Measurements from ENCODE around the gene ABHD15.

Gene ABHD15

GRCh38 chr17:29566473-29567303, at the start of gene ABHD15:
Gene ABHD15, minus strand, starts transcription at chr17:29567037. Its CDS starts 71 bp downstream, at chr17:29566966.
- DNase-seq (ENCODE audit: low read depth in 1 of 2, low spot score in 1 of 2): peak in 1 of 2 donors; percentile 43

- DNase-seq (ENCODE audit: low read depth in 1 of 2, low spot score in 1 of 2): peak; percentile 67 to 78
These were observed 48.9 kb upstream of the ABHD15 start for GRCh38 chr17:29615492-29616299.

GRCh38 chr17:29615048-29615385, 48.2 kb upstream of the ABHD15 start:
- no peak for DNase-seq (ENCODE audit: low read depth in 1 of 2, low spot score in 1 of 2)

GRCh38 chr17:29614349-29615047, 47.7 kb upstream of the ABHD15 start:
- no peak for DNase-seq (ENCODE audit: low read depth in 1 of 2, low spot score in 1 of 2)

DNA sequence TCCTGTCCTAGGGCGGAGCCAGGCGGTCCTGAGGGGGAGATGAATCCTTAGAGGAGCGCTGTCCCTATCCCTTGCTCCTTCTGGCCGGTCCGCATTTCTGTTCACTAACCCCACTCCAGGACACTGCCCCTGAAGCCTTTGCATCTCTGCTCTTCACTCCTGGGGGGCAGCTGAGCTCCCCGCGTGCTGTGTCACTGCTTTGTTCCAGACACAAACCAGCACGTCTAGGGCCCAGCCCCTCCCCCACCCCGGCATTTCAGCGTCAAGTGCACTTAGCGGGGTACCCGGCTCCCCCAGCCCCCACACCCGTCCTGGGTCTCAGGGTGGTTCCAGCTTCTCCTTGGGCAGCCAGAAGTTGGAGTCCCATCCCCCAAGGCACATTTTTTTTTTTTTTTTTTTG, 47.0 kb upstream of the ABHD15 start:
- no peak for DNase-seq (ENCODE audit: low read depth in 1 of 2, low spot score in 1 of 2)

- DNase-seq (ENCODE audit: low read depth in 1 of 2, low spot score in 1 of 2): peak; percentile 89 to 94
These were observed 46.6 kb upstream of the ABHD15 start for GRCh38 chr17:29613352-29613837.

DNA sequence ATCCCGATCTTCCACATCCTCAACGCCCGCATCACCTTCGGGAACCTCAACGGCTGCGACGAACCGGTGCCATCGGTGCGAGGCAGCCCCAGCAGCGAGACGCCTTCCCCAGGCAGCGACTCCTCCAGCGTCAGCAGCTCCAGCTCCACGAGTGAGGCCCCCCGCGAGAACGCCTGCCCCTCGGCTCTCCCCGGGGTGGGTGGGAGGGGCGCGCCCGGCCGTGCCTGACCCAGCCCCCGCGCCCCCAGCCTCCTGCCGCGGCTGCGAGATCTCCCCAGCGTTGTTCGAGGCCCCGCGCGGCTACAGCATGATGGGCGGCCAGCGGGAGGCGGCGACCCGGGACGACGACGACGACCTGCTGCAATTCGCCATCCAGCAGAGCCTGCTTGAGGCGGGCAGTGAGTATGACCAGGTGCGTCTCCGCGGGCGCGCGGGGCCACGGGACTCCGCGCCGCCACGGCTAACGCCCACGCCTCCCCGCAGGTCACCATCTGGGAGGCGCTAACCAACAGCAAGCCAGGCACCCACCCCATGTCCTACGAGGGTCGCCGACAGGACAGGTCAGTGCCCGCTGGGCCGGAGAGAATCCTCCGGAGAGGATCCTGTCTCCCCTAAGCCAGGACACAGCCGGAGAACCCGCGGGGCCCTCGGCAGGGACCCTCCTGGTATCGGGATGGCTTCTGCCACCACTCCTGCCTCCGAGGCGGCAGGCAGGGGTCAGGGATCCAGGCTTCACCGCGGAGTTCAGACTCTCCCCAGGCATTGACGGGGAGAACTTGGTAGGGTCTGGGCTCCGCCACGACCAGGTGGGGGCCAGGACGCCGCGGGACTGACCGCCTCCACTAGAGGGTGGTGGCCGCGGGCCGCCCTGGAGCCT, 45.8 kb upstream of the ABHD15 start:
- DNase-seq (ENCODE audit: low read depth in 1 of 2, low spot score in 1 of 2): no peak

DNA sequence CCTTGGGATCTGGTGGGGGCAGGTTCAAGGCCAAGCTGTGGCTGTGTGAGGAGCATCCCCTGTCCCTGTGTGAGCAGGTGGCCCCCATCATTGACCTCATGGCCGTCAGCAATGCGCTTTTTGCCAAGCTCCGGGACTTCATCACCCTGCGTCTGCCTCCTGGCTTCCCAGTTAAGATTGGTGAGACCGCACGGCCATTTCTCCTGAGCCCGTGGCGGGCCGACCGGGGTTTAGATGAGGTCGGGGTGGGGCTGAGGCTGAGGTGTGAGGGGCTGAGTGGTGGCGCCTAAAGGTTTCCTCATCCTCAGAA, 45.2 kb upstream of the ABHD15 start:
- no peak for DNase-seq (ENCODE audit: low read depth in 1 of 2, low spot score in 1 of 2)

DNA sequence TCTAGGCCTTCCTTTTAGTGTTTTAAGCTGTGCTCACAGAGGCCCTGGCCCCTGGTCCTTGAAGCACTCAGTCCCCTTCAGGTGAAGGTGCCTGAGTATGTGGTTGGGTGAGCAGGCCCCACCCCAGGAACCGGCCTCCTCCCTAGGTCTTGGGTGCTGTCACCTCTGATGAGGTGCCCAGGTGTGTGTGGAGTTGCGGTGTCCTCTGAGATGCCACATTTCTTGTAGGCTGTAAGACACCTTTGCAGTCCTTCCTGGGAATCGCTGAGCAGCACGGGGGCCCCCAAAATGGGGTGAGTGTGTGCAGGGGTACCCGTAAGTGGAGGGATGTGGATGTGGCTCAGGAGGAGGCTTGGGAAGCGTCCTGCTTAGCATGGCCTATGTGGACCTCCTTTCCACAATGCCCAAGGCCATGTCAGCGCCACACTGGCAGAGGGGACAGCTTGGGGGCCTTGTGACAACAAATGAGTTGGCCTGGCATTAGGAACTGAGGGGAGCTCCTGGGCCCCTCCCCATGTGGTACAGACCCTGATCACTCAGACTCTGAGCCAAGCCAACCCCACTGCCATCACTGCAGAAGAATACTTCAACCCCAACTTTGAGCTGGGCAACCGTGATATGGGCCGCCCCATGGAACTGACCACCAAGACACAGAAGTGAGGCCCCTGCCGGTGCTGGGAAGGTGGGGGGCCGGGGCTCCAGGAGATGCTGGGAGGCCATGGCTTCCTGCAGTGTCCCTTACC, 44.7 kb upstream of the ABHD15 start:
- no peak for DNase-seq (ENCODE audit: low read depth in 1 of 2, low spot score in 1 of 2)

DNA sequence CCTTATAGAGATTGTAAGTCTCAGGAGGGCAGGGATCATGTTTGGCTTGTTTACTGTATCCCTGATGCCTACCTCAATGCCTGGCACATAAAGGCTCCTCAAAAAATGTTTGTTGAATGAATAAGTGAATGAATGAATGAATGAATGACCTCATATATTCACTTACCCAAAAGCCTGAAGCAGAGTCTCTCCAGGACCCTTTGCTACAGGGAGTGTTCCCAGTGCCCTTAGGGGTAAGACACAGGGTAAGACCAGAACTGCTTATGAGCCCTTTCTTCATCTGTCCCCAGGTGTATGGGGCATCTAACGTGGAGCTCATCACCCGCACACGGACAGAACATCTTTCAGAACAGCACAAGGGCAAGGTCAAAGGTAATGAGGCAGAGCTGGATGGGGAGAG, 43.6 kb upstream of the ABHD15 start:
- DNase-seq (ENCODE audit: low read depth in 1 of 2, low spot score in 1 of 2): no peak

DNA sequence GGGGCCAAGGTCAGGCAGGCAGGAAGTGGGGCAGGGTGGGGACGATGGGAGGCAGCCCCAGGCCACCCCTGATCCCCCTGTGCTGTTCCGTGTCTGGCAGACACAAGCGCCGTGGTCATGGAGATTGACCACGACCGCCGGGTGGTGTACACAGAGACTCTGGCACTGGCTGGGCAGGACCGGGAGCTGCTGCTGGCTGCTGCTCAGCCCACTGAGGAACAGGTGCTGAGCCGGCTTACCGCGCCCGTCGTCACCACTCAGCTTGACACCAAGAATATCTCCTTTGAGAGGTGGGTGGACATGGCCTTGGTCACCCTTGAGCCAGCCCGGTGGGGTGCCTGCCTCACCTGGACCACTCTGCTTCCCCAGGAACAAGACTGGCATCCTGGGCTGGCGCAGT, 42.1 kb upstream of the ABHD15 start:
- no peak for DNase-seq (ENCODE audit: low read depth in 1 of 2, low spot score in 1 of 2)

- no peak for DNase-seq (ENCODE audit: low read depth in 1 of 2, low spot score in 1 of 2)
These were observed 40.8 kb upstream of the ABHD15 start for GRCh38 chr17:29607557-29608195.

DNA sequence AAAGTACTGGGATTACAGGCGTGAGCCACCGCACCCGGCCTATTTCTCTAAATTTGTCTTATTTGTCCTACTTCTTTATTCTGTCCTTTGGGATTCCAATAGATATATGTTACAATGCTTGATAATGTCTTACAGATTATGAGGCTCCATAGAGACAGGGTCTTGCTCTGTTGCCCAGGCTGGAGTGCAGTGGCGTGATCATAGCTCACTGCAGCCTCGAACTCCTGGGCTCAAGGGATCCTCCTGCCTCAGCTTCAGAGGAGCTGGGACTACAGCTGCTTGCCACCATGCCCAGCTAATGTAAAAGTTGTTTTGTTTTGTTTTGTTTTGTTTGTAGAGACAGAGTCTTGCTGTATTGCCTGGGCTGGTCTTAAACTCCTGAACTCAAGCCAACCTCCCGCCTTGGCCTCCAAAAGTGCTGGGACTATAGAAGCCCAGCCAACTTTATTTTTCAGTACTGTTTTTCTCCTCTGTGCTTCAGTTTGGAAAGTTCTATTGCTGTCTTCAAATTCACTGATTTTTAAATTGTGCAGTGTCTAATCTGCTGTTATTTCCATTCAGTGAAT, 36.4 kb upstream of the ABHD15 start:
- DNase-seq (ENCODE audit: low read depth in 1 of 2, low spot score in 1 of 2): no peak

DNA sequence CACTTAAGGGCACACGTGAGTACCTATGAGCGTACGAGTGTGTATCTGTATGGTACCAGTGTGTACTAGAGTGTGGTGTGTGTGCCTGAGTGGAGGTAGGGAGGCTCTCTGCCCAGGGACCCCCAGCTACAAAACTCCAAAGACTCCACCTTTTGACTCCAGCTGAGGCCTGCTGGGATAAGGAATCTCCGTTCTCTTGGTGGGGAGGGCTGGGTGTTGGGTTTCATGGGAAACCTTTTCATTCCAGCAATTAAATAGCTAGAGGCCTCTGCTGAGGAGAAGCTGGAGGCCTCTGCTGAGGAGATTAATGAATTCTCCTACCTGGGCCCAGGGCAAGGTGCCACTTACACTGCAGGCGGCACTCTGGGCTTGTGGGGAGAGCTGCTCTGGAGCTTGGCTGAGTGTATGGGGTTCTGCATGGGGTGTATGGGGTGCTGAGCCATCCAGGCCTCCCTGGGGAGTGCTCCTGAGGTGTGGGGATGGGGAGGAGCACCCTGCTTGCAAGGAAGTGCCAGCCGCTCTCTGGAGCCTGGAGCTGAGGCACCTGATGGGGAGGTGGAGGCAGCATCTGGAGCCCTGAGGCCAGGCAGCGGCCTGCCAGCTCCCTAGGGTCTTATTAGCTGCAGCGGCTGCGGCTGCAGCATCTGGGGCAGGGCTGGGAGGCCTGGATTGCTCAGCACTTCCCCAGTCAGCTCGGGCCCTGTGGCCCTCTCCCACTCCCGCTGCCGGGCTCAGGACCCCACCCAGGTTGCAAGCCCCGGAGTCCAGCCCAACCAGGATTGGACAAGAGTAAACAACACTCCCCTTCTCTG, 30.7 kb upstream of the ABHD15 start:
- DNase-seq (ENCODE audit: low read depth in 1 of 2, low spot score in 1 of 2): no peak

- DNase-seq (ENCODE audit: low read depth in 1 of 2, low spot score in 1 of 2): no peak
These were observed 30.0 kb upstream of the ABHD15 start for GRCh38 chr17:29596811-29597210.

- no peak for DNase-seq (ENCODE audit: low read depth in 1 of 2, low spot score in 1 of 2)
These were observed 29.3 kb upstream of the ABHD15 start for GRCh38 chr17:29595943-29596774.

DNA sequence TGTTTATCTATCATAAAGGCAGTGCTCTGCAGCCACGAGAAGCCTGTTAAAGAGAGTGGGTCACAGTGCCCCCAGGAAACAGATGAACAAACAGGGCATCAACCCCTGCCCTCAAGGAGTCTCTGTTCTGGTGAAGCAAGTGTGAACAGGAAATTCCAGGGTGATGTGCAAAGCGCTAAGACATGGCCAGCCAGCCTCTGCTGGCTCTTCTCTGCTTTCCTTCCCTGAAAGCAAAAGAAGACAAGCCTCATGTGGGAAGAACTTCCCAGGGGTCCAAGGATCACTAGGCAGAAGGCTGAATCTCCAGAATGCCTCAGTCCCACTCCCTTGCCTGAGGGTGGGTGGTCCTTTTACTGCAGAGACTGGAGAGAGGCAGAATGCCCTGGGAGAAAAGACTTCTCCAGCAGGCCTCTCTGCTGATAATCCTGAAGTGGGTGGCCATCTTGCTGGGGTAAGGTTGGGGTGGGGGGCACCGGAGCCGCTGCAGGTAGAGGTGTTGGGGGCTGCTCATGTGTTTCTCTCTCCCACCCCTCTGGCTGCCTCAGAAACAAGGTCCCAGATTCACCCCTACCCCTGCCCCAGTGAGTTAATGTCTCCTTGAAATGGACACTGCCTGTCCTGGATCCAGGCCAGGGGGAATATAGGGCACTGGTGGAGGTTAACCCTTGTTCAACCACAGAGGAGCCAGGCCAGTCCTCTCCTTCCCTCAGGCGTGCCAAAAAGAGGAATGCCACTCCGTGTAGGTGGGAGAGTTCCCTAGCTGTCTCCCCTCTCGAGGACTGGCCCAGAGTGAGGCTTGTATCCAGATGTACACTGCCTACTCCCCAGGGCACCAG, 28.5 kb upstream of the ABHD15 start:
- no peak for DNase-seq (ENCODE audit: low read depth in 1 of 2, low spot score in 1 of 2)

Data from activated T-helper 1 cell treated with anti-CD3 and anti-CD28 coated beads, Interleukin-2, amount 50 U/mL, for 16 hours (primary cell).